GM12864 (cell line): ENCODE measurements around the gene ADM.
A peak's percentile ranks its signal among the peaks of the same experiment; 100 is the strongest.

Experiments used
- DNase-seq: peaks from one replicate; pipeline ENCODE4 v3.0.0-alpha.2; 2011; ENCODE audit warnings: low read depth
- H3K4me3 ChIP-seq: 2 replicates; pipeline ENCODE4 v1.5.1; 2011; ENCODE audit warnings: mild to moderate bottlenecking, low read depth, low read length, control low read depth
- TF ChIP-seq, protein P1 (sequence below): IDR thresholded peaks from 2 replicates; pipeline ENCODE4 v1.5.1; 2011; ENCODE audit warnings: low read depth, mild to moderate bottlenecking, moderate library complexity, low read length, control low read depth, inconsistent platforms; ENCODE audit errors: missing control alignments

ADM gene

DNA sequence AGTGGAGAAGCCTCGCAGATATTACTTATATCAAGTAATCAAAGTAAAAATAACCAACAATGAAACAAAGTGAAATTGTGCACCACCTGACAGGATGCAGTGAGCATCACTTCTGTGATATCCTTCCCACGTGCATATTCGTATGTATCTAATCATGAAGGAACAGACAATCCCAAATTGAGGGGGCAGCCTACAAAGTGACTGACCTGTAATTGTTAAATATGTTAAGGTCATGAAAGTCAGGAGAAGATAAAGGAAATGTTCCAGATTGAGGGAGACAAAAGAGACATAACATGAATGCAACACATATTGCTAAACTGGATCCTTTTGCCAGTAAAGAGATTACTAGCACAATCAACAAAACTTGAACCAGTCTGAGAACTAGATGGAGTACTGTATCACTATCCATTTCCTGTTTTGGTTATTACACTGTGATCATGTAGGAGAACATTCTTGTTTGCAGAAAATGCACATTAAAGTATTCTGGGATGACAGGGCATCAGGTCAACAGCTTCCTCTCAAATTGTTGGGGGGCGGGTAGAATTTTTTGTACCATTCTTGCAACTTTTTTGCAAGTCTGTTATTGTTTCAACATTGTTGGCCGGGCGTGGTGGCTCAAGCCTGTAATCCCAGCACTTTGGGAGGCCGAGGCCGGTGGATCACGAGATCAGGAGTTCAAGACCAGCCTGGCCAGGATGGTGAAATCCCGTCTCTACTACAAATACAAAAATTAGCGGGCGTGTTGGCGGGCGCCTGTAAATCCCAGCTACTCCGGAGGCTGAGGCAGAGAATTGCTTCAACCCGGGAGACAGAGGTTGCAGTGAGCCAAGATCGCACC lies 12.9 kb upstream of the ADM start:
- no peak overlapping the region for H3K4me3 ChIP-seq
- TF ChIP-seq, protein P1, sequence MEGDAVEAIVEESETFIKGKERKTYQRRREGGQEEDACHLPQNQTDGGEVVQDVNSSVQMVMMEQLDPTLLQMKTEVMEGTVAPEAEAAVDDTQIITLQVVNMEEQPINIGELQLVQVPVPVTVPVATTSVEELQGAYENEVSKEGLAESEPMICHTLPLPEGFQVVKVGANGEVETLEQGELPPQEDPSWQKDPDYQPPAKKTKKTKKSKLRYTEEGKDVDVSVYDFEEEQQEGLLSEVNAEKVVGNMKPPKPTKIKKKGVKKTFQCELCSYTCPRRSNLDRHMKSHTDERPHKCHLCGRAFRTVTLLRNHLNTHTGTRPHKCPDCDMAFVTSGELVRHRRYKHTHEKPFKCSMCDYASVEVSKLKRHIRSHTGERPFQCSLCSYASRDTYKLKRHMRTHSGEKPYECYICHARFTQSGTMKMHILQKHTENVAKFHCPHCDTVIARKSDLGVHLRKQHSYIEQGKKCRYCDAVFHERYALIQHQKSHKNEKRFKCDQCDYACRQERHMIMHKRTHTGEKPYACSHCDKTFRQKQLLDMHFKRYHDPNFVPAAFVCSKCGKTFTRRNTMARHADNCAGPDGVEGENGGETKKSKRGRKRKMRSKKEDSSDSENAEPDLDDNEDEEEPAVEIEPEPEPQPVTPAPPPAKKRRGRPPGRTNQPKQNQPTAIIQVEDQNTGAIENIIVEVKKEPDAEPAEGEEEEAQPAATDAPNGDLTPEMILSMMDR = no peak
- no peak for DNase-seq

DNA sequence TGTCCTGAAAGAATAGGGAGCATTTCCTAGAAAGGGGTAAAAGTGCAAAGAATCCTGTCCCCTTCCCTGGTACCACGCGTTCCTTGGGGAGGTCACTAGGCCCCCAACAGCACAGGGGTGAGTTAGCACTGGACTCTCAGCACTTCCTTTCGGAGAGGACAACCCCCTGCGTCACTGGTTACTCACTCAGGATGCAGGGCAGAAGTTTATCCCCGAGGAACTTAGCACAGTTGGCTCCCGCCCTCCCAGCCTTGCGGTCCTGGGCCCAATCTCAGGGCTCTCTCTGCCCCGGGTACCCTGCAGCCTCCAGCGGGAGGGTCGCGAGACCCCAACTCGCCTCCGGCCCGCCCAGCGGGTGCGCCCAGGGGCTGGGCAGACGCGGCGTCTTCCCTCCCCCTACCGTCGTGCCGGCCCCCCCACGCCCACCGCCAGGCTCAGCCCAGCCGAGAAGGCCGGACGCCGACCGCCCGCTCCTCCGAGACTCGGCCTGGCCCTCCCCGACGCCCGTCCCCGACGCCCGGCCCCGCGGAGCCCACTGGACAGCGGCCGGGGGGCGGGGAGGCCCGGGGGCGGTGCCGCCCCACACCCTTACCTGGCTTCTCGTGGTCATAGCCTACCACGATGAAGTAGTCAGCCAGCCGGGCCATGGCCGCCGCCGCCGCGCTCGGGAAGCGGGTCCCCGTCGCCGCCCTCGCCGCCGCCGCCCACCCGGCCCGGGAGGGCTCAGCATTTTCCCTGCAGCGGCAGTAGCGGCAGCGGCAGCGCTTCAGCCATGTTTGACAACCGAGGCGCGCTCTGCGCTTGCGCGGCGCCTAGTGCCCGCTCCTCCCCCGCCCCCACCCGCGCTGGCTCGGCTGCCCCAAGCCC lies 11.2 kb upstream of the ADM start, which contains the start of gene SBF2:
TSS of gene SBF2 (minus strand) at position 797 of the 867 bp plus-strand sequence. CDS start at position 647, 150 bp downstream.
- TF ChIP-seq, protein P1 = no peak
- no peak for DNase-seq
- peak within 1 kb of the TSS; percentile 80 for H3K4me3 ChIP-seq

DNA sequence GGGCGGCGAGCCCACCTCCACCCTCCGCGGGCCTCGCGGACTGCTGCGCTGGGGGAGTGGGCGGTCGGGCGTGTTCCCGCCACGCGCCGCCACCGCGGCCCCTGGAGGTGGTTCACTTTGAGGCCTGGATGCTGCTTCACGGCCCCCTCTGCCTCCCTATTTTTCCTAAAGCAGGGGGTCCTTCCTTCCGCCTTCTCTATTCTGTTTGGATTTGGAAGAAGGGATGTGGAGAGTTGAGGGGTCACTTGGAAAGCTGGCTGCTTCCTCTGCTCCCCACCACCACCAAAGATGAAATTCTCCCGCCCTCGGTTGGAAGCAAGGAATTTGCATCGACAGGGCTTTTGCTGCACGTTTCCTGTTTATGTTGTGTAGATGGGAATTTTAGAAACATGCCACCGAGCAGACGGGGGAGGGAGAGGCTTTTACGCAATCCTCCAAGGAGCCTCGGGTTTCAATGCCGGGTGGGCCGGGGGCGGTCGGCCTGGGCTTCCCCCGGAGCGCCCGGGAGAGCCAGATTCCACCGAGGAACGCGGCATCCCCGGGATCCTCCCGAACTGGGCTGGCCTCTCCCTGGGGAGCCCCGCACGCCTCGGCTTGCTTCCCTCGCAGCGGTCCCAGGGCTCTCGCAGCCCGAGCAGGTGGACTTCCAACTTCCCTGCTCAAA lies 10.5 kb upstream of the ADM start:
- TF ChIP-seq, protein P1 = no peak
- peak overlapping the region; percentile 80 for H3K4me3 ChIP-seq
- DNase-seq = no peak

DNA sequence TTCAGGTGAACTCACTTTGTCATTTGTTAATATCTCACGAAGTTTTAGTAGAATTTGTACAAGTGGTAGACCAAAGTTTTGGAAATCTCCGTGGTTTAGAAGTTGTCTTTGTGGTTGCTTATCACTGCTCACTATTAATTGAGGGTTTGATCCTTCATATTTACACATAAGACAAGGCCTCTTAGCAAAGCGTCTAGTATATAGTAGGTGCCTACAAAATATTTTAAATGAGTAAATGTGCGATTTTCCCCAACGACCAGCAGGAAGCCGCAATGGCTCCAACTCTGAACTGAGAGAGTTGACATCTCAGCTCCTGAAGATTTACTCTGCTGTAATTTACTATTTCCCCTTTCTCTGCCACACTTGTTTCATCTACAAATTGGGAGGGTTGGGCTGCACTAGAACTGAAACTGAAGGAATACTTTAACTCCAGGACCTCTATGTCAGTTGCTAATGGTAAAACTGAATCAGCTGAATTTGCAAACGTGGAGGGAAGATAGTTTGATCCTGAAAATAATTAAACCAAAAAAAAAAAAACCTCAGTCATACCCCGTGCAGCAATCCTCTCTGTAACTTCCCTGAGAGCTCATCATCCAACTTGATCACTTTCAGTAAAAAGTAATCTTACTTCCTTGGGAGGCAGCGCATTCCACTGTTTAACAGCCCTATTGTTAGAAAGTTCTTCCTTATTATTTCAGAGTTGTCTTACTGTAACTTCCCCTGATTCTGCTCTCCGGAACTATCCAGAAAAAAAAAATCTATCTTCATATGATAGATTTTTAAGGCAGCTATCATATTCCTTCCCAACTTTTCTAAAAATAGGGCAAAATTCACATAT lies 9.6 kb upstream of the ADM start:
- TF ChIP-seq, protein P1 = no peak
- peak overlapping the region; percentile 80; the same call in 1 of the 2 replicates for H3K4me3 ChIP-seq
- no peak for DNase-seq

DNA sequence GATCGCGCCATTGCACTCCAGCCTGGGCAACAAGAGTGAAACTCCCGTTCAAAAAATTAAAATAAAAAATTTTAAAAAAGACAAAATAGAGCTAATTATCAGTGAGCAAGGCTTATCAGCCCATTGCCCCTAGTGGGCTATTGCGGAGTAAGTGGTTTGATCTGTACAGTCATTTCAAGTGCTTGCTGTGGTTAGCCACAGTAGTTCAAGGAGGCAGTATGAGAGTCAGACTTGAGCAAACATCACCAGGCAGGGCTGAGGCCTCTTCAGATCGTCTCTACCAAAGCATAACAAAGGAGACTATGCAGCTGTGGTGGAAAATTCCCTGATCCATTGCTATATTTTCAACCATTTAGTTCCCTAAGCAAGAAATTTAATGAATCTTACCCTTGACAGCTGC lies 6.5 kb upstream of the ADM start:
- DNase-seq = no peak

More for the DNA sequence above, 6.5 kb upstream of the ADM start:
- no peak overlapping the region for H3K4me3 ChIP-seq
- TF ChIP-seq, protein P1 = peak; percentile 57
